ENCODE data around the gene DNAH8. TPM values are rescaled to one million over a fixed set of nuclear protein-coding genes. Genes with fewer than 3 reads are reported as not detected.
"Not testable (repeated sequence)": the region's sequence is repeated elsewhere in the genome, so short reads cannot be mapped to it uniquely, and the experiment has no call there.

DNAH8 gene
- polyA plus RNA-seq, 10 donors: 0.45 to 4.9 (median 1.8) TPM

DNA sequence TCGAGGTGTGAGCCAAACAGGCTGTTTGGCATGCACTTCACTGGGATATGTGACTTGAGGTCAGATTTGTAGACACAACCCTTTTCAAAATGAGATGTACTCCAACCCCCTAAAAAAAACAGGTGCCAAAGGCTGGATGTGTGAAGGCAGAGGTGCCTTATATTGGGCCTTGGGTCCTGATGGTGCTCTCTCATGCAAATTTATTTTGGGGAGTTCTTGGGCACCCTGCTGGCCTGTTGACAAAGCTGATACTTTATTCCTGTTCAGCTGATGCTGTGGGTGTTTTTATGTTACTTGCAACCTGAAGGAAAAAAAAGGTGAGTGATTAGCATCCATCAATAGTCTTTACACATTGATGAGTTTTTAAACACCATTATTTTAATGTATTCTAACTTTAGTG is 121.5 kb downstream of the DNAH8 start:
- DNase-seq: no peak

DNA sequence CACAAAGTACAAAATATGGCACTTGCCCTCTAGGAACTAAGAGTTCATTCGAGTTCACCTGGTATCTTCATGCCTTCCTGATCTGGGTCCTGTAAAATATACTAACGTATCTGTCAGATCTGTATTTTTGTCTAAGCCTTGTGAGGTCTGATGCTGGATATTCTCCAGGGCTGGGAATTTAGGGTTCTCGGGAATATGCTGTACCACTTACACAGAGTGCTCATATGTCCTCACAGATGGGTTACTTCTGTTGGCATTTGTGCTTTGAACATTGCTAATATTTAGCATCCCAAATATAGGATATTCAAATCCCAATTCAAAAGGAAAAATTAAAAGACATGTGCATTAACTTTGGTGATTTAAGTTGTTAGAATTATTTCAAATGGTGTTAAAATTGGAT is 122.0 kb downstream of the DNAH8 start:
- no peak for DNase-seq

DNA sequence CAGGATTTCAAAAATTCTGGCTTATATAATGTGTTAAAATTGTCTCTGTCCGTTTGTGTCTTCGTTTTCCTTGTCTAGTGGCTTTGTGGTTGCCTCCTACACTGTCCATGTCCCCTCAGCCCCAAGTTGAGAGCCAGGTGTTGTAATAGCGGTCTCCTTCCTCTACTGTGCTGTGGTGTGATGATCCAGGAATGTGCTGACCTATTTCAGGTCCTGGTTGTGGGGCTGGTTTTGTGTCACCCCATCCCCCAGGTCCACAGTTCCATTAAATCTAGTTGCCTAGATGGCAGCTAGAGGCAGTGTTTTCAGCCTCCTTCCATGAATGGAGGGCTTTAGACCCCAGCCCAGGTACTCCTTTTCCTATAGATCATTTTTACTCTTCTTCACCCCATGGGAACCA is 128.7 kb downstream of the DNAH8 start:
- no peak for DNase-seq

- no peak for DNase-seq
These were observed 130.8 kb downstream of the DNAH8 start for GRCh38 chr6:38845931-38846330.

- no peak for DNase-seq
These were observed 131.2 kb downstream of the DNAH8 start for GRCh38 chr6:38846361-38846760.

DNA sequence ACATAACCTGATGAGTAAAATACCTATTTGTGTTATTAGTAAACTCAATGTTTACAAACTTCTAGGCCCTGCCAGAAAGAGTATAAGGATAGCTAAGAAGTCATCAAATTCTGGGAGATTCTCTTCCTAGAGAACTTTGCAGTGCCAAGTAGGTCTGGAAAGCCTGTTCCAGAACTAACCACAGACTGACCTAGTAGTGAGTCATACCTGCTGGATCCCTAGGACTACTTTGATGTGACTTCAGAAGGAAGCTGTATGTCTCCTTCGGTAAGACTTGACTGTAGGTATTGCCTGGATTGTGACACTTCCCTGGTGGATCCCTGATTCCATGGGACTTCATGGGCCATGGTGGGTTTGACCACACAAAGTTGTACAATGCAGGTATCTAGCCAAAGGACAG is 131.7 kb downstream of the DNAH8 start:
- no peak for DNase-seq

GRCh38 chr6:38847497-38847896 is 132.4 kb downstream of the DNAH8 start:
- no peak for DNase-seq

DNA sequence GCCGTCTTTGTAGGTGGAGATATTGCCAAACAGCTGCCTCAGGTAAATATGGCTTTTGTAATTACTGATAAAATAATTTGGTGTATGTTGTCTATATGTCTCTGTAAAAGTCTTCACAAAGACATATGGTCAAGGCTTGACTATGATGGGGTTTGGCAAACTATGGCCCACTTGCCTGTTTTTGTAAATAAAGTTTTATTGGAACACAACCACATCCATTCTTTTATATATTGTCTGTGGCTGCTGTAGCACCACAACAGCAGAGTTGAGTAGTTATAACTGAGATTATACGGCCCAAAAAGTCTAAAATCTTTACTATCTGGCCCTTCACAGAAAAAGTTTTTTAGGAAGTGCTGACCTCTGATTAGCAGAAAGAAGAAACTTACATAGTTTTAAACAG is 133.6 kb downstream of the DNAH8 start:
- DNase-seq: no peak

DNA sequence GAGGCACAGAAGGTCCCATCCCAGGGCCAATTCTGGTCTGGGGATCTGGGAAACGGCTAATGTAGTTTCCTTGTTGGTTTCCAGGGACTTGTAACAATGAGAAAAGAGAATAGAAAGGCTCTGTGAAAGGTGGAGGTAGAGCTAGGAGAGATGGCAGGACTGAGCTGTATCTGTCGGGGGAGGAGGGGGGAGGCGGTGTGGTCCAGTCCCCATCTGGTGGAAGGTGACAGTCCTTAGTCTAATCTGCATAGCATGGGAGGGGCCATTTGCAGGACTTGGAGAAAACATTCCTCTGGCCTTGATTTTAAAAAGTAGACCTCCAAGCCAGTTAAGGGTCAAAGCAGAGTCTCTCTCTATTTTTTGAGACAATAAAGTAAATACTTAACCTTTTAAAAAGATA is 137.1 kb downstream of the DNAH8 start:
- DNase-seq: no peak

DNA sequence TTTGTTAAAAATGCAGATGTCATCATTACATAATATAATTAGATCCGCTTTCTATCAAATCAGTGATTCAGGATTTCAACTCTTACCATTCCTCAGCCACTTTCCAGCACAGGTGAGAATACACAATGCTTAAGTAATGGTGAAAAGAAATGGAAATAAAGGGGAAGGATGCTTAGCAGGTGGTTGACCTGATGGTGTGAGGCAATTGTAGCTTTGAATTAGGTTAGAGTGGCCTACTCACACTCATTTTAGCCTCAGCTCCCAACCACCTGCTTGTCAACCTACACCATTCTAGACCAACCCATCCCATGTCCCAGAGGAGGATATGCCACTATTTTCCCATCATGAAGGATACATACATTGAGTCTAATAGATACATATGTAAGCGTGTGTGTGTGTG is 138.1 kb downstream of the DNAH8 start:
- DNase-seq: no peak

GRCh38 chr6:38856492-38856891 is 141.4 kb downstream of the DNAH8 start:
- no peak for DNase-seq

DNA sequence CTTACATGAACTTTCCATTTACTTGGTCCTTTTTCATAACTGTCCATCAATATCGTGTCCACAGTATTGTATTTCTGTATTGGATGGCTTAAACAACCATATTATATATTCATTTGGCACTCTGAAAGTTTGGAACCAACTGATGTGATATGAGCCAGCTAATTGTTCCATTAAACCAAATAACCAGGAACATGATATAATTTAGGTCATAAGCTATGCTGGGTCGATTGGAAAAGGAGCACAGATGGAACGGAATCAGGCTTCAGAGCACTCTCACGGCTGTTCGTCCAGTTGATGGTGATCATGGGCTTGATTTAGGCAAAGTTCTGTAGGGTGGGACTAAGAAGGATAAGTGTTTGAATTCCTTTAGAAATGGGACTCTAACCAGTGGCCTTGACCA is 142.7 kb downstream of the DNAH8 start:
- DNase-seq: no peak

DNA sequence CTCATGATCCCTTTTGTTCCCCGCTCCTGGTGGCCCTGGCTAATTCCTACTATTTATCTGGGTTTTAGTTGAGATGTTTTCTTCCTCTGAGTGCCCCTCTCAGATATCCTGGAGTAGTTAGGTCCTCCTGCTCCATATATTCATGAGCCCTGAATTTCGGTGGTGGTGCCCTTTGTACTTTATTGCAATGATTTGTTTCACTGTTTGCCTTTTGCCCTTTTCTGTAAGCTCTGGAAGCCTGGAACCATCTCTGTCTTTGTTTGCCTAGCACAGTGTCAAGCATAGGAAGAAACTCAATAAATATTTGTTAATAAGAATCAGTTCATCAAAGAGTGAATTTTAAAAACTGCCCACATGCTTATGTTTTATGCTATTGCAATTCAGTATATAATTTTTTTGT is 144.9 kb downstream of the DNAH8 start:
- DNase-seq: no peak

- DNase-seq: no peak
These were observed 146.9 kb downstream of the DNAH8 start for GRCh38 chr6:38861926-38862401.

- no peak for DNase-seq
These were observed 150.5 kb downstream of the DNAH8 start for GRCh38 chr6:38865521-38866174.

DNA sequence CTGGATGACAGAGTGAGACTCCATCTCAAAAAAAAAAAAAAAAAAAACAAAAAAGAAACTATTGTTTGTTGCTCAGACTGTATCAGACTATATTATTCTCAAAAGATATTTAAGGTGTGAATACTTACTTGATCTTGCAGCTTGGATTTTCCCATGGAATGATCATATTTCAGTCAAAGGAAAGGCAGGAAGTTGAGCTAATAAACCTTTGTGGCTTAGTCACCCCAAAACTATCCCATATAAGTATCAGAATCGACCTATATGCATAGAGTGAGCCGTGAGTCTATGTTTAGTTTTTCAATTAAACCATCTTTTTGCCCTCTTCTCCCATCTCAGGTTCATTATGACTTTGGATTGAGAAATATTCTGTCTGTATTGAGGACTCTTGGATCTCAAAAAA is 152.6 kb downstream of the DNAH8 start:
- DNase-seq: no peak

- peak; percentile 13 to 61 (median 46) for DNase-seq
These were observed 156.8 kb downstream of the DNAH8 start for GRCh38 chr6:38871741-38872568.

- no peak for DNase-seq
These were observed 157.9 kb downstream of the DNAH8 start for GRCh38 chr6:38873001-38873400.

- not testable (repeated sequence) for DNase-seq
These were observed 158.7 kb downstream of the DNAH8 start for GRCh38 chr6:38873816-38874215.

- peak in 2 of 3 donors; percentile 16 to 39 for DNase-seq
These were observed 161.4 kb downstream of the DNAH8 start for GRCh38 chr6:38876475-38876874.

GRCh38 chr6:38877721-38878120 is 162.6 kb downstream of the DNAH8 start:
- DNase-seq: no peak

DNA sequence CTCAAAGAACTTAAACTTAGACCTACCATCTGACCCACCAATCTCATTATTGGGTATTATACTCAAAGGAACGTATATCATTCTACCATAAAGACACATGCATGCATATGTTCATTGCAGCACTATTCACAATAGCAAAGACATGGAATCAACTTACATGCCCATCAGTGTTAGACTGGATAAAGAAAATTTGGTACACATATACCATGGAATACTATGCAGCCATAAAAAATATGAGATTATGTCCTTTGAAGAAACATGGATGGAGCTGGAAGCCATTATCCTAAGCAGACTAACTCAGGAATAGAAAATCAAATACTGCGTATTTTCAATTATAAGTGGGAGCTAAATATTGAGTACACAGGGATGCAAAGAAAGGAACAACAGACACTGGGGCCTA is 167.0 kb downstream of the DNAH8 start:
- no peak for DNase-seq

GRCh38 chr6:38897507-38897906 is 182.4 kb downstream of the DNAH8 start:
- no peak for DNase-seq
